Panc1 (cell line): ENCODE measurements around the gene PCDHA6. TPM values are rescaled to one million over a fixed set of nuclear protein-coding genes. Genes with fewer than 3 reads are reported as not detected.
A peak's percentile ranks its signal among the peaks of the same experiment; 100 is the strongest.

ENCODE experiments used
- ATAC-seq: fragments of 200-7000 bp; cut with Tn5 transposase; 2 replicates; pipeline ENCODE4 v1.9.1; 2020; ENCODE audit warnings: mild to moderate bottlenecking, moderate library complexity
- BruUV-seq: library from RNA; stranded (reverse); fragments of 400-500 nt; replicated peaks from 2 replicates; lab custom pipeline; 2021; lab: Mats Ljungman, UMichigan
- CTCF ChIA-PET: fragments of 300-600 bp; sonication (Branson Sonifier 250); formaldehyde crosslinking; loops from one replicate; lab custom pipeline; 2022; ENCODE audit warnings: antibody characterized with exemption; lab: Charles Lee
- POLR2A ChIA-PET: fragments of 300-600 bp; sonication (Branson Sonifier 250); formaldehyde crosslinking; loops from one replicate; lab custom pipeline; 2022; ENCODE audit warnings: antibody characterized with exemption; lab: Charles Lee
- DNase-seq: peaks from one replicate; pipeline ENCODE4 v3.0.0-alpha.2; 2010; ENCODE audit warnings: low read depth, low spot score
- H3K27ac ChIP-seq: 2 replicates; pipeline ENCODE4 v1.5.1; 2011; ENCODE audit warnings: mild to moderate bottlenecking, low read length, inconsistent platforms
- H3K27me3 ChIP-seq: fragments of 200-500 bp; sonication (Bioruptor generic); 2 replicates; pipeline ENCODE4 v1.6.0; 2014; ENCODE audit warnings: low read length, inconsistent platforms; ENCODE audit not compliant: control insufficient read depth, insufficient read depth
- H3K36me3 ChIP-seq: fragments of 200-500 bp; sonication (Bioruptor generic); 2 replicates; pipeline ENCODE4 v1.5.1; 2014; ENCODE audit warnings: inconsistent platforms, mild to moderate bottlenecking, low read length, moderate library complexity; ENCODE audit not compliant: control insufficient read depth, insufficient read depth
- H3K4me1 ChIP-seq: 2 replicates; pipeline ENCODE4 v1.5.1; 2011; ENCODE audit warnings: inconsistent platforms, mild to moderate bottlenecking, low read length, moderate library complexity; ENCODE audit not compliant: control insufficient read depth, insufficient read depth
- H3K4me3 ChIP-seq, 2 experiments: 2 replicates each; pipeline ENCODE4 v1.5.1; 2011 to 2012; ENCODE audit warnings: low read depth in 2 of 2, low read length in 2 of 2, mild to moderate bottlenecking in 2 of 2, inconsistent platforms in 1 of 2, moderate library complexity in 1 of 2
- H3K9me3 ChIP-seq: fragments of 200-500 bp; sonication (Bioruptor generic); 2 replicates; pipeline ENCODE4 v1.5.1; 2014; ENCODE audit warnings: low read depth, mild to moderate bottlenecking, inconsistent platforms, low read length, moderate library complexity; ENCODE audit not compliant: control insufficient read depth, insufficient read depth
- POLR2AphosphoS5 ChIP-seq: IDR thresholded peaks from 2 replicates; pipeline ENCODE4 v1.6.1; 2012; ENCODE audit warnings: mild to moderate bottlenecking, low read depth, low read length, moderate library complexity
- SIN3A ChIP-seq: IDR thresholded peaks from 2 replicates; pipeline ENCODE4 v1.6.1; 2012; ENCODE audit warnings: low read depth, mild to moderate bottlenecking, low read length, moderate library complexity, borderline replicate concordance; ENCODE audit not compliant: insufficient read depth
- TCF7L2 ChIP-seq: IDR thresholded peaks from 2 replicates; pipeline ENCODE4 v1.6.1; 2011; ENCODE audit warnings: mild to moderate bottlenecking, low read depth, low read length, inconsistent platforms
- in situ Hi-C: cut with HindIII; loops from 2 replicates; pipeline ENCODE4 v1.10.0; 2016; ENCODE audit warnings: low sequenced_read_pairs, low pct_unique_long_range_greater_than_20kb
- intact Hi-C: fragments of 100-400 bp; cut with micrococcal nuclease; formaldehyde crosslinking; loops from one replicate; pipeline ENCODE4 v1.10.0; 2022; ENCODE audit not compliant: unreplicated experiment
- total RNA-seq: library from RNA; stranded (reverse); gene quantifications from one replicate; pipeline ENCODE4 v1.2.1, GENCODE V29; 2021; ENCODE audit not compliant: unreplicated experiment
- TF ChIP-seq, protein P1 (sequence below): fragments of 450-650 bp; IDR thresholded peaks from 2 replicates; pipeline ENCODE4 v1.5.1; 2017; ENCODE audit warnings: mild to moderate bottlenecking
- TF ChIP-seq, protein P2 (sequence below), 2 experiments: IDR thresholded peaks; 2 replicates each; pipeline ENCODE4 v1.6.1; 2011 to 2012; ENCODE audit warnings: low read depth in 2 of 2, control low read depth in 1 of 2, low read length in 1 of 2, mild to moderate bottlenecking in 1 of 2, moderate library complexity in 1 of 2; ENCODE audit not compliant: insufficient read depth in 1 of 2

Gene PCDHA6
- total RNA-seq, 1 experiment from 2014 or later = 0.31 TPM

- H3K4me1 ChIP-seq = no peaks in the 10 kb centered on the region
- intact Hi-C loops (no loop called here), in situ Hi-C loops (no loop called here)
- CTCF ChIA-PET = no interaction called here
- POLR2A ChIA-PET = no interaction called here
- no peak overlapping the region for H3K27ac ChIP-seq
- no peaks in the 10 kb centered on the region for H3K27me3 ChIP-seq
- H3K36me3 ChIP-seq = no peaks in the 10 kb centered on the region
- H3K4me3 ChIP-seq = no peak overlapping the region
- peaks cover 3% of the 10 kb centered on the region; the same call in 1 of the 2 replicates for H3K9me3 ChIP-seq
- no peak for DNase-seq
- no TSS peak for BruUV-seq
- ATAC-seq = no peak
- TF ChIP-seq, protein P1, sequence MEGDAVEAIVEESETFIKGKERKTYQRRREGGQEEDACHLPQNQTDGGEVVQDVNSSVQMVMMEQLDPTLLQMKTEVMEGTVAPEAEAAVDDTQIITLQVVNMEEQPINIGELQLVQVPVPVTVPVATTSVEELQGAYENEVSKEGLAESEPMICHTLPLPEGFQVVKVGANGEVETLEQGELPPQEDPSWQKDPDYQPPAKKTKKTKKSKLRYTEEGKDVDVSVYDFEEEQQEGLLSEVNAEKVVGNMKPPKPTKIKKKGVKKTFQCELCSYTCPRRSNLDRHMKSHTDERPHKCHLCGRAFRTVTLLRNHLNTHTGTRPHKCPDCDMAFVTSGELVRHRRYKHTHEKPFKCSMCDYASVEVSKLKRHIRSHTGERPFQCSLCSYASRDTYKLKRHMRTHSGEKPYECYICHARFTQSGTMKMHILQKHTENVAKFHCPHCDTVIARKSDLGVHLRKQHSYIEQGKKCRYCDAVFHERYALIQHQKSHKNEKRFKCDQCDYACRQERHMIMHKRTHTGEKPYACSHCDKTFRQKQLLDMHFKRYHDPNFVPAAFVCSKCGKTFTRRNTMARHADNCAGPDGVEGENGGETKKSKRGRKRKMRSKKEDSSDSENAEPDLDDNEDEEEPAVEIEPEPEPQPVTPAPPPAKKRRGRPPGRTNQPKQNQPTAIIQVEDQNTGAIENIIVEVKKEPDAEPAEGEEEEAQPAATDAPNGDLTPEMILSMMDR = no peak
- TF ChIP-seq SIN3A (no peak), TCF7L2 (no peak), POLR2AphosphoS5 (no peak)
- TF ChIP-seq, protein P2, sequence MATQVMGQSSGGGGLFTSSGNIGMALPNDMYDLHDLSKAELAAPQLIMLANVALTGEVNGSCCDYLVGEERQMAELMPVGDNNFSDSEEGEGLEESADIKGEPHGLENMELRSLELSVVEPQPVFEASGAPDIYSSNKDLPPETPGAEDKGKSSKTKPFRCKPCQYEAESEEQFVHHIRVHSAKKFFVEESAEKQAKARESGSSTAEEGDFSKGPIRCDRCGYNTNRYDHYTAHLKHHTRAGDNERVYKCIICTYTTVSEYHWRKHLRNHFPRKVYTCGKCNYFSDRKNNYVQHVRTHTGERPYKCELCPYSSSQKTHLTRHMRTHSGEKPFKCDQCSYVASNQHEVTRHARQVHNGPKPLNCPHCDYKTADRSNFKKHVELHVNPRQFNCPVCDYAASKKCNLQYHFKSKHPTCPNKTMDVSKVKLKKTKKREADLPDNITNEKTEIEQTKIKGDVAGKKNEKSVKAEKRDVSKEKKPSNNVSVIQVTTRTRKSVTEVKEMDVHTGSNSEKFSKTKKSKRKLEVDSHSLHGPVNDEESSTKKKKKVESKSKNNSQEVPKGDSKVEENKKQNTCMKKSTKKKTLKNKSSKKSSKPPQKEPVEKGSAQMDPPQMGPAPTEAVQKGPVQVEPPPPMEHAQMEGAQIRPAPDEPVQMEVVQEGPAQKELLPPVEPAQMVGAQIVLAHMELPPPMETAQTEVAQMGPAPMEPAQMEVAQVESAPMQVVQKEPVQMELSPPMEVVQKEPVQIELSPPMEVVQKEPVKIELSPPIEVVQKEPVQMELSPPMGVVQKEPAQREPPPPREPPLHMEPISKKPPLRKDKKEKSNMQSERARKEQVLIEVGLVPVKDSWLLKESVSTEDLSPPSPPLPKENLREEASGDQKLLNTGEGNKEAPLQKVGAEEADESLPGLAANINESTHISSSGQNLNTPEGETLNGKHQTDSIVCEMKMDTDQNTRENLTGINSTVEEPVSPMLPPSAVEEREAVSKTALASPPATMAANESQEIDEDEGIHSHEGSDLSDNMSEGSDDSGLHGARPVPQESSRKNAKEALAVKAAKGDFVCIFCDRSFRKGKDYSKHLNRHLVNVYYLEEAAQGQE (IDR thresholded peaks at IDR 0.05; ENCODE audit: insufficient read depth in 1 of 2, low read depth in 2 of 2, low read length in 1 of 2) = no peak
Measured at GRCh38 chr5:140808889-140809291, 18.9 kb upstream of the PCDHA6 start.

DNA sequence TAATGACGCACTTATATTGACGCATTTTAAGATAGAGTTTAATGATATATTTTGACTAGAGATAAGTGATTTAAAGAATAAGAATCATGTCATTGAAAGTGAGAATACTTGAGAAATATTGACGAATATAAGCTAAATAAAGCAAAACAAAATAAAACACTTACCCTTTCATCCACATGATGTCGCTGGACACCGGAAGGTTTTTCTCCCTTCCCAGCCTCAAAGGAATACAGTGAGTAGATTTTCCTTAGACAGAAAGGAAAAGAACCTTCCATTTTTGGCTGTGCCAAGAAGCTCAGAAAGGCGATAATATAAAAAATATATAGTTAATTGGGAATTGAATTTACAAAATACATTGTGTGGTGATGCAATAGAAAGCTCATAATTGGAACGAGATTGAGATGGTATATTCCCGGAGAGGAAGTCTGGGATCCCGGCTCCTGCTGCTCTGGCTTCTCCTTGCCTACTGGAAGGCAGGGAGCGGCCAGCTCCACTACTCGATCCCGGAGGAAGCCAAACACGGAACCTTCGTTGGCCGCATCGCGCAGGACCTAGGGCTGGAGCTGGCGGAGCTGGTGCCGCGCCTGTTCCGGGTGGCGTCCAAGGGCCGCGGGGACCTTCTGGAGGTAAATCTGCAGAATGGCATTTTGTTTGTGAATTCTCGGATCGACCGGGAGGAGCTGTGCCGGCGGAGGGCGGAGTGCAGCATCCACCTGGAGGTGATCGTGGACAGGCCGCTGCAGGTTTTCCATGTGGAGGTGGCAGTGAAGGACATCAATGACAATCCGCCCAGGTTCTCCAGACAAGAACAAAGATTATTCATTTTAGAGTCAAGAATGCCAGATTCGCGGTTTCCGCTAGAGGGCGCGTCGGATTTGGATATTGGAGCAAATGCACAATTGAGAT lies 6.1 kb upstream of the PCDHA6 start, which contains the start of gene PCDHA5:
Gene PCDHA5, plus strand, starts transcription at position 239 of the 906 bp plus-strand sequence.
- BruUV-seq = no TSS peak
- ATAC-seq (no peak), DNase-seq (no peak)
- H3K4me1 ChIP-seq = no peaks in the 10 kb centered on the region
- H3K36me3 ChIP-seq = no peaks in the 10 kb centered on the region
- H3K27me3 ChIP-seq = no peaks in the 10 kb centered on the region
- 0 out of 2 replicates have a peak, but pooled peaks cover 6% of the 10 kb centered on the region for H3K9me3 ChIP-seq
- in situ Hi-C loops = no loop called here
- ChIA-PET CTCF (interaction anchor here (0.6 kb wide), 1 partner anchor 680 kb away, joined by 3 read pairs; no protein-coding TSS in a partner anchor), POLR2A (no interaction called here)
- TF ChIP-seq TCF7L2 (no peak), SIN3A (no peak), POLR2AphosphoS5 (no peak)
- TF ChIP-seq, protein P1 = peak; percentile 51
- TF ChIP-seq, protein P2 (IDR thresholded peaks at IDR 0.05; ENCODE audit: insufficient read depth in 1 of 2, low read depth in 2 of 2, low read length in 1 of 2) = no peak
- H3K27ac ChIP-seq = no peak within 1 kb of the TSS
- intact Hi-C loops = no loop called here
- H3K4me3 ChIP-seq = no peak within 1 kb of the TSS
